ENCODE measurements around the gene STH. TPM values are rescaled to one million over a fixed set of nuclear protein-coding genes. Genes with fewer than 3 reads are reported as not detected.
"Not testable (repeated sequence)": the region's sequence is repeated elsewhere in the genome, so short reads cannot be mapped to it uniquely, and the experiment has no call there.

STH gene
- total RNA-seq, 1 donor from 2014 or later, result not detected

DNA sequence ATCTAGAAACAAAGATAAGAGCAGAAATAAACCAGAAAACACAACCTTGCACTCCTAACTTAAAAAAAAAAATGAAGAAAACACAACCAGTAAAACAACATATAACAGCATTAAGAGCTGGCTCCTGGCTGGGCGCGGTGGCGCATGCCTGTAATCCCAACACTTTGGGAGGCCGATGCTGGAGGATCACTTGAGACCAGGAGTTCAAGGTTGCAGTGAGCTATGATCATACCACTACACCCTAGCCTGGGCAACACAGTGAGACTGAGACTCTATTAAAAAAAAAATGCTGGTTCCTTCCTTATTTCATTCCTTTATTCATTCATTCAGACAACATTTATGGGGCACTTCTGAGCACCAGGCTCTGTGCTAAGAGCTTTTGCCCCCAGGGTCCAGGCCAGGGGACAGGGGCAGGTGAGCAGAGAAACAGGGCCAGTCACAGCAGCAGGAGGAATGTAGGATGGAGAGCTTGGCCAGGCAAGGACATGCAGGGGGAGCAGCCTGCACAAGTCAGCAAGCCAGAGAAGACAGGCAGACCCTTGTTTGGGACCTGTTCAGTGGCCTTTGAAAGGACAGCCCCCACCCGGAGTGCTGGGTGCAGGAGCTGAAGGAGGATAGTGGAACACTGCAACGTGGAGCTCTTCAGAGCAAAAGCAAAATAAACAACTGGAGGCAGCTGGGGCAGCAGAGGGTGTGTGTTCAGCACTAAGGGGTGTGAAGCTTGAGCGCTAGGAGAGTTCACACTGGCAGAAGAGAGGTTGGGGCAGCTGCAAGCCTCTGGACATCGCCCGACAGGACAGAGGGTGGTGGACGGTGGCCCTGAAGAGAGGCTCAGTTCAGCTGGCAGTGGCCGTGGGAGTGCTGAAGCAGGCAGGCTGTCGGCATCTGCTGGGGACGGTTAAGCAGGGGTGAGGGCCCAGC is 2.6 kb downstream of the STH start:
- intact Hi-C loops (cut with DNase I), result no loop called here
- no peak for DNase-seq (ENCODE audit: low spot score)

DNA sequence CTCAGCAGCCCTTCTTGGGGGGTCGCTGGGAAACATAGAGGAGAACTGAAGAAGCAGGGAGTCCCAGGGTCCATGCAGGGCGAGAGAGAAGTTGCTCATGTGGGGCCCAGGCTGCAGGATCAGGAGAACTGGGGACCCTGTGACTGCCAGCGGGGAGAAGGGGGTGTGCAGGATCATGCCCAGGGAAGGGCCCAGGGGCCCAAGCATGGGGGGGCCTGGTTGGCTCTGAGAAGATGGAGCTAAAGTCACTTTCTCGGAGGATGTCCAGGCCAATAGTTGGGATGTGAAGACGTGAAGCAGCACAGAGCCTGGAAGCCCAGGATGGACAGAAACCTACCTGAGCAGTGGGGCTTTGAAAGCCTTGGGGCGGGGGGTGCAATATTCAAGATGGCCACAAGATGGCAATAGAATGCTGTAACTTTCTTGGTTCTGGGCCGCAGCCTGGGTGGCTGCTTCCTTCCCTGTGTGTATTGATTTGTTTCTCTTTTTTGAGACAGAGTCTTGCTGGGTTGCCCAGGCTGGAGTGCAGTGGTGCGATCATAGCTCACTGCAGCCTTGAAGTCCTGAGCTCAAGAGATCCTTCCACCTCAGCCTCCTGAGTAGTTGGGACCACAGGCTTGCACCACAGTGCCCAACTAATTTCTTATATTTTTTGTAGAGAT is 3.4 kb downstream of the STH start:
- intact Hi-C loops (cut with DNase I), result no loop called here
- DNase-seq (ENCODE audit: low spot score), result peak; percentile 82

DNA sequence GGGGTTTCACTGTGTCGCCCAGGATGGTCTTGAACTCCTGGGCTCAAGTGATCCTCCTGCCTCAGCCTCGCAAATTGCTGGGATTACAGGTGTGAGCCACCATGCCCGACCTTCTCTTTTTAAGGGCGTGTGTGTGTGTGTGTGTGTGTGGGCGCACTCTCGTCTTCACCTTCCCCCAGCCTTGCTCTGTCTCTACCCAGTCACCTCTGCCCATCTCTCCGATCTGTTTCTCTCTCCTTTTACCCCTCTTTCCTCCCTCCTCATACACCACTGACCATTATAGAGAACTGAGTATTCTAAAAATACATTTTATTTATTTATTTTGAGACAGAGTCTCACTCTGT is 3.9 kb downstream of the STH start:
- intact Hi-C loops (cut with DNase I), result no loop called here
- DNase-seq (ENCODE audit: low spot score), result no peak

DNA sequence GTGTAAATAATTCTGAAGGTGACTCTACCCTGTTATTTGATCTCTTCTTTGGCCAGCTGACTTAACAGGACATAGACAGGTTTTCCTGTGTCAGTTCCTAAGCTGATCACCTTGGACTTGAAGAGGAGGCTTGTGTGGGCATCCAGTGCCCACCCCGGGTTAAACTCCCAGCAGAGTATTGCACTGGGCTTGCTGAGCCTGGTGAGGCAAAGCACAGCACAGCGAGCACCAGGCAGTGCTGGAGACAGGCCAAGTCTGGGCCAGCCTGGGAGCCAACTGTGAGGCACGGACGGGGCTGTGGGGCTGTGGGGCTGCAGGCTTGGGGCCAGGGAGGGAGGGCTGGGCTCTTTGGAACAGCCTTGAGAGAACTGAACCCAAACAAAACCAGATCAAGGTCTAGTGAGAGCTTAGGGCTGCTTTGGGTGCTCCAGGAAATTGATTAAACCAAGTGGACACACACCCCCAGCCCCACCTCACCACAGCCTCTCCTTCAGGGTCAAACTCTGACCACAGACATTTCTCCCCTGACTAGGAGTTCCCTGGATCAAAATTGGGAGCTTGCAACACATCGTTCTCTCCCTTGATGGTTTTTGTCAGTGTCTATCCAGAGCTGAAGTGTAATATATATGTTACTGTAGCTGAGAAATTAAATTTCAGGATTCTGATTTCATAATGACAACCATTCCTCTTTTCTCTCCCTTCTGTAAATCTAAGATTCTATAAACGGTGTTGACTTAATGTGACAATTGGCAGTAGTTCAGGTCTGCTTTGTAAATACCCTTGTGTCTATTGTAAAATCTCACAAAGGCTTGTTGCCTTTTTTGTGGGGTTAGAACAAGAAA is 5.1 kb downstream of the STH start:
- intact Hi-C loops (cut with DNase I), result loop anchor here (1.0 kb wide), 1 partner anchor 209 kb away; no protein-coding TSS in a partner anchor
- DNase-seq (ENCODE audit: low spot score), result no peak

DNA sequence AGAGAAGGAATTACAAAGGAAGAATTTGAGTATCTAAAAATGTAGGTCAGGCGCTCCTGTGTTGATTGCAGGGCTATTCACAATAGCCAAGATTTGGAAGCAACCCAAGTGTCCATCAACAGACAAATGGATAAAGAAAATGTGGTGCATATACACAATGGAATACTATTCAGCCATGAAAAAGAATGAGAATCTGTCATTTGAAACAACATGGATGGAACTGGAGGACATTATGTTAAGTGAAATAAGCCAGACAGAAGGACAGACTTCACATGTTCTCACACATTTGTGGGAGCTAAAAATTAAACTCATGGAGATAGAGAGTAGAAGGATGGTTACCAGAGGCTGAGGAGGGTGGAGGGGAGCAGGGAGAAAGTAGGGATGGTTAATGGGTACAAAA is 7.0 kb downstream of the STH start:
- intact Hi-C loops (cut with DNase I), result not testable (repeated sequence)

DNA sequence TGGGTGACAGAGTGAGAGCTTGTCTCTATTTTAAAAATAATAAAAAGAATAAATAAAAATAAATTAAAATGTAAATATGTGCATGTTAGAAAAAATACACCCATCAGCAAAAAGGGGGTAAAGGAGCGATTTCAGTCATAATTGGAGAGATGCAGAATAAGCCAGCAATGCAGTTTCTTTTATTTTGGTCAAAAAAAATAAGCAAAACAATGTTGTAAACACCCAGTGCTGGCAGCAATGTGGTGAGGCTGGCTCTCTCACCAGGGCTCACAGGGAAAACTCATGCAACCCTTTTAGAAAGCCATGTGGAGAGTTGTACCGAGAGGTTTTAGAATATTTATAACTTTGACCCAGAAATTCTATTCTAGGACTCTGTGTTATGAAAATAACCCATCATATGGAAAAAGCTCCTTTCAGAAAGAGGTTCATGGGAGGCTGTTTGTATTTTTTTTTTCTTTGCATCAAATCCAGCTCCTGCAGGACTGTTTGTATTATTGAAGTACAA is 8.5 kb downstream of the STH start:
- intact Hi-C loops (cut with DNase I), result no loop called here
- no peak for DNase-seq (ENCODE audit: low spot score)

More for the DNA sequence above, 7.0 kb downstream of the STH start:
- not testable (repeated sequence) for DNase-seq (ENCODE audit: low spot score)

DNA sequence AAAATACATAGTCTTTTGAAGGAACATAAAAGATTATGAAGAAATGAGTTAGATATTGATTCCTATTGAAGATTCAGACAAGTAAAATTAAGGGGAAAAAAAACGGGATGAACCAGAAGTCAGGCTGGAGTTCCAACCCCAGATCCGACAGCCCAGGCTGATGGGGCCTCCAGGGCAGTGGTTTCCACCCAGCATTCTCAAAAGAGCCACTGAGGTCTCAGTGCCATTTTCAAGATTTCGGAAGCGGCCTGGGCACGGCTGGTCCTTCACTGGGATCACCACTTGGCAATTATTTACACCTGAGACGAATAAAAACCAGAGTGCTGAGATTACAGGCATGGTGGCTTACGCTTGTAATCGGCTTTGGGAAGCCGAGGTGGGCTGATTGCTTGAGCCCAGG is 9.5 kb downstream of the STH start:
- intact Hi-C loops (cut with DNase I), result no loop called here
- no peak for DNase-seq (ENCODE audit: low spot score)

DNA sequence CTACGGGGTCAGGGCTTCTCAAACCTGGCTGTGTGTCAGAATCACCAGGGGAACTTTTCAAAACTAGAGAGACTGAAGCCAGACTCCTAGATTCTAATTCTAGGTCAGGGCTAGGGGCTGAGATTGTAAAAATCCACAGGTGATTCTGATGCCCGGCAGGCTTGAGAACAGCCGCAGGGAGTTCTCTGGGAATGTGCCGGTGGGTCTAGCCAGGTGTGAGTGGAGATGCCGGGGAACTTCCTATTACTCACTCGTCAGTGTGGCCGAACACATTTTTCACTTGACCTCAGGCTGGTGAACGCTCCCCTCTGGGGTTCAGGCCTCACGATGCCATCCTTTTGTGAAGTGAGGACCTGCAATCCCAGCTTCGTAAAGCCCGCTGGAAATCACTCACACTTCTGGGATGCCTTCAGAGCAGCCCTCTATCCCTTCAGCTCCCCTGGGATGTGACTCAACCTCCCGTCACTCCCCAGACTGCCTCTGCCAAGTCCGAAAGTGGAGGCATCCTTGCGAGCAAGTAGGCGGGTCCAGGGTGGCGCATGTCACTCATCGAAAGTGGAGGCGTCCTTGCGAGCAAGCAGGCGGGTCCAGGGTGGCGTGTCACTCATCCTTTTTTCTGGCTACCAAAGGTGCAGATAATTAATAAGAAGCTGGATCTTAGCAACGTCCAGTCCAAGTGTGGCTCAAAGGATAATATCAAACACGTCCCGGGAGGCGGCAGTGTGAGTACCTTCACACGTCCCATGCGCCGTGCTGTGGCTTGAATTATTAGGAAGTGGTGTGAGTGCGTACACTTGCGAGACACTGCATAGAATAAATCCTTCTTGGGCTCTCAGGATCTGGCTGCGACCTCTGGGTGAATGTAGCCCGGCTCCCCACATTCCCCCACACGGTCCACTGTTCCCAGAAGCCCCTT is 10.9 kb downstream of the STH start:
- intact Hi-C loops (cut with DNase I), result no loop called here
- DNase-seq (ENCODE audit: low spot score), result no peak

DNA sequence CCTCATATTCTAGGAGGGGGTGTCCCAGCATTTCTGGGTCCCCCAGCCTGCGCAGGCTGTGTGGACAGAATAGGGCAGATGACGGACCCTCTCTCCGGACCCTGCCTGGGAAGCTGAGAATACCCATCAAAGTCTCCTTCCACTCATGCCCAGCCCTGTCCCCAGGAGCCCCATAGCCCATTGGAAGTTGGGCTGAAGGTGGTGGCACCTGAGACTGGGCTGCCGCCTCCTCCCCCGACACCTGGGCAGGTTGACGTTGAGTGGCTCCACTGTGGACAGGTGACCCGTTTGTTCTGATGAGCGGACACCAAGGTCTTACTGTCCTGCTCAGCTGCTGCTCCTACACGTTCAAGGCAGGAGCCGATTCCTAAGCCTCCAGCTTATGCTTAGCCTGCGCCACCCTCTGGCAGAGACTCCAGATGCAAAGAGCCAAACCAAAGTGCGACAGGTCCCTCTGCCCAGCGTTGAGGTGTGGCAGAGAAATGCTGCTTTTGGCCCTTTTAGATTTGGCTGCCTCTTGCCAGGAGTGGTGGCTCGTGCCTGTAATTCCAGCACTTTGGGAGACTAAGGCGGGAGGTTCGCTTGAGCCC is 11.6 kb downstream of the STH start:
- intact Hi-C loops (cut with DNase I), result no loop called here
- no peak for DNase-seq (ENCODE audit: low spot score)

DNA sequence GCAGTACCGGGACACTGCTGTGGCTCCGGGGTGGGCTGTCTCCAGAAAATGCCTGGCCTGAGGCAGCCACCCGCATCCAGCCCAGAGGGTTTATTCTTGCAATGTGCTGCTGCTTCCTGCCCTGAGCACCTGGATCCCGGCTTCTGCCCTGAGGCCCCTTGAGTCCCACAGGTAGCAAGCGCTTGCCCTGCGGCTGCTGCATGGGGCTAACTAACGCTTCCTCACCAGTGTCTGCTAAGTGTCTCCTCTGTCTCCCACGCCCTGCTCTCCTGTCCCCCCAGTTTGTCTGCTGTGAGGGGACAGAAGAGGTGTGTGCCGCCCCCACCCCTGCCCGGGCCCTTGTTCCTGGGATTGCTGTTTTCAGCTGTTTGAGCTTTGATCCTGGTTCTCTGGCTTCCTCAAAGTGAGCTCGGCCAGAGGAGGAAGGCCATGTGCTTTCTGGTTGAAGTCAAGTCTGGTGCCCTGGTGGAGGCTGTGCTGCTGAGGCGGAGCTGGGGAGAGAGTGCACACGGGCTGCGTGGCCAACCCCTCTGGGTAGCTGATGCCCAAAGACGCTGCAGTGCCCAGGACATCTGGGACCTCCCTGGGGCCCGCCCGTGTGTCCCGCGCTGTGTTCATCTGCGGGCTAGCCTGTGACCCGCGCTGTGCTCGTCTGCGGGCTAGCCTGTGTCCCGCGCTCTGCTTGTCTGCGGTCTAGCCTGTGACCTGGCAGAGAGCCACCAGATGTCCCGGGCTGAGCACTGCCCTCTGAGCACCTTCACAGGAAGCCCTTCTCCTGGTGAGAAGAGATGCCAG is 12.9 kb downstream of the STH start:
- no peak for DNase-seq (ENCODE audit: low spot score)
- intact Hi-C loops (cut with DNase I), result no loop called here

DNA sequence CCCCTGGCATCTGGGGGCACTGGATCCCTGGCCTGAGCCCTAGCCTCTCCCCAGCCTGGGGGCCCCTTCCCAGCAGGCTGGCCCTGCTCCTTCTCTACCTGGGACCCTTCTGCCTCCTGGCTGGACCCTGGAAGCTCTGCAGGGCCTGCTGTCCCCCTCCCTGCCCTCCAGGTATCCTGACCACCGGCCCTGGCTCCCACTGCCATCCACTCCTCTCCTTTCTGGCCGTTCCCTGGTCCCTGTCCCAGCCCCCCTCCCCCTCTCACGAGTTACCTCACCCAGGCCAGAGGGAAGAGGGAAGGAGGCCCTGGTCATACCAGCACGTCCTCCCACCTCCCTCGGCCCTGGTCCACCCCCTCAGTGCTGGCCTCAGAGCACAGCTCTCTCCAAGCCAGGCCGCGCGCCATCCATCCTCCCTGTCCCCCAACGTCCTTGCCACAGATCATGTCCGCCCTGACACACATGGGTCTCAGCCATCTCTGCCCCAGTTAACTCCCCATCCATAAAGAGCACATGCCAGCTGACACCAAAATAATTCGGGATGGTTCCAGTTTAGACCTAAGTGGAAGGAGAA is 13.5 kb downstream of the STH start:
- intact Hi-C loops (cut with DNase I), result no loop called here
- DNase-seq (ENCODE audit: low spot score), result no peak

DNA sequence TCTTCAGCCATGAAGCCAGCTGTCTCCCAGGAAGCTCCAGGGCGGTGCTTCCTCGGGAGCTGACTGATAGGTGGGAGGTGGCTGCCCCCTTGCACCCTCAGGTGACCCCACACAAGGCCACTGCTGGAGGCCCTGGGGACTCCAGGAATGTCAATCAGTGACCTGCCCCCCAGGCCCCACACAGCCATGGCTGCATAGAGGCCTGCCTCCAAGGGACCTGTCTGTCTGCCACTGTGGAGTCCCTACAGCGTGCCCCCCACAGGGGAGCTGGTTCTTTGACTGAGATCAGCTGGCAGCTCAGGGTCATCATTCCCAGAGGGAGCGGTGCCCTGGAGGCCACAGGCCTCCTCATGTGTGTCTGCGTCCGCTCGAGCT is 14.1 kb downstream of the STH start:
- intact Hi-C loops (cut with DNase I), result no loop called here
- DNase-seq (ENCODE audit: low spot score), result no peak

DNA sequence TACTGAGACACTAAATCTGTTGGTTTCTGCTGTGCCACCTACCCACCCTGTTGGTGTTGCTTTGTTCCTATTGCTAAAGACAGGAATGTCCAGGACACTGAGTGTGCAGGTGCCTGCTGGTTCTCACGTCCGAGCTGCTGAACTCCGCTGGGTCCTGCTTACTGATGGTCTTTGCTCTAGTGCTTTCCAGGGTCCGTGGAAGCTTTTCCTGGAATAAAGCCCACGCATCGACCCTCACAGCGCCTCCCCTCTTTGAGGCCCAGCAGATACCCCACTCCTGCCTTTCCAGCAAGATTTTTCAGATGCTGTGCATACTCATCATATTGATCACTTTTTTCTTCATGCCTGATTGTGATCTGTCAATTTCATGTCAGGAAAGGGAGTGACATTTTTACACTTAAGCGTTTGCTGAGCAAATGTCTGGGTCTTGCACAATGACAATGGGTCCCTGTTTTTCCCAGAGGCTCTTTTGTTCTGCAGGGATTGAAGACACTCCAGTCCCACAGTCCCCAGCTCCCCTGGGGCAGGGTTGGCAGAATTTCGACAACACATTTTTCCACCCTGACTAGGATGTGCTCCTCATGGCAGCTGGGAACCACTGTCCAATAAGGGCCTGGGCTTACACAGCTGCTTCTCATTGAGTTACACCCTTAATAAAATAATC is 14.6 kb downstream of the STH start:
- no peak for DNase-seq (ENCODE audit: low spot score)
- intact Hi-C loops (cut with DNase I), result no loop called here

DNA sequence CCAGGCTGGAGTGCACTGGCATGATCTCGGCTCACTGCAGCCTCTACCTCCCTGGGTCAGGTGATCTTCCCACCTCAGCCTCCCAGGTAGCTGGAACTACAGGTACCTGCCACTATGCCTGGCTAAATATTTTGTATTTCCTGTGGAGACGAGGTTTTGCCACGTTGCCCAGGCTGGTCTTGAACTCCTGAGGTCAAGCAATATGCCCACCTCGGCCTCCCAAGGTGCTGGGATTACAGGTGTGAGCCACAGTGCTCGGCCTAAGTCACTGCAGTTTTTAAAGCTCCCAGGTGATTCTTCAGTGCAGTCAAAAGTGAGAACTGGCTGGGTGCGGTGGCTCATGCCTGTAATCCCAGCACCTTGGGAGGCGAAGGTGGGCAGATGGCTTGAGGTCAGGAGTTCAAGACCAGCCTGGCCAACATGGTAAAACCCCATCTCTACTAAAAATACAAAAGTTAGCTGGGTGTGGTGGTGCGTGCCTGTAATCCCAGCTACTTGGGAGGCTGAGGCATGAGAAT is 20.4 kb downstream of the STH start:
- DNase-seq (ENCODE audit: low spot score); intact Hi-C loops (cut with DNase I): not testable (repeated sequence)

DNA sequence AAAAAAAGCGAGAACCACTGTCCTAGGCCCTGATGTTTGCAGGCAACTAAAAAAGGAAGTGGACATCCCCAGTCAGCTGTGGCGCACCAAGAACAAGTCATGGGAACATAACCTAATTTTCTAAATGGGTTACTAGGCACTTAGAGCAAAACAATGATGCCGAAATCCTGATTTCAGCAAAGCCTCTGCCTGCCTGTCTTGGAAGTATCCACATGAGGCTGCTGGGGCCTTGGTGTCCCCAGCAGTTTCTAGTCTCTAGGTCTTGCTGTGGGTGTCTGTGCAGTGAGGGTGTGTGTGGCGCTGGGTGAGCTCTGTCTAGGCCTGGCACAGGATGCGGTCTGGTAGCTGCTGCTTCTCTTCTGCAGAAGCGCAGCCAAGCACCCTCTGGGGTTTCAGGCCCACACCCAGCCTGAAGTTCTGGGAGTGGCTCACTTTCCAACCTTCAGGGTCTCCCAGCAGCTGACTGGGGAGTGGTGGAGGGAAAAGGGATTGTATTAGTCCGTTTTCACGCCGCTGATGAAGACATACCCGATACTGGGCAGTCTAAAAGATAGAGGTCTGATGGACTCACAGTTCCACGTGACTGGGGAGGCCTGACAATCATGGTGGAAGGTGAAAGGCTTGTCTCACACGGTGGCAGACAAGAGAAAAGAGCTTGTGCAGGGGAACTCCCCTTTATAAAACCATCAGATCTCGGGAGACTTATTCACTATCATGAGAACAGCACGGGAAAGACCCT is 21.1 kb downstream of the STH start:
- intact Hi-C loops (cut with DNase I), result no loop called here
- DNase-seq (ENCODE audit: low spot score), result no peak

DNA sequence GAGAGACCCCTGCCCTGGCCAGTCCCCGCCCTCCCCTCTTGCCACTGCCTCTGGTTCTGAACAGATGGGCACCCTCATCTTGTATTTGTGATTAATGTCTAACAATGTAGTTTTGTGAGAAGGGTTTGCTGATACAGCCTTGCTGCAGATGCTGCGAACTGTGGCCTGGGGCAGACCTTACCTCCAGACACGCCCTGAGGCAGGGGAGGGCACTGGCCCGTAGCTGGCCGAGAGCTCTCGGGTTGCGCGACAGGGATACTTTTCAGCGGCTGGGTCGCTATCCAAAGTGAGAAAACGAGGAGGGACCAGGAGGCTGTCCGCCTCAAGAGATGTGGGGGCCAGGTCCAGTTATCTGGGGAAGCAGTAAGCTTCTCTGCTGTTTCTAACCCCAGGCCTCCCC is 21.9 kb downstream of the STH start:
- no peak for DNase-seq (ENCODE audit: low spot score)

More for the DNA sequence above, 21.9 kb downstream of the STH start:
- intact Hi-C loops (cut with DNase I), result no loop called here
